ENCODE data around the gene PGLYRP1. TPM values are rescaled to one million over a fixed set of nuclear protein-coding genes. Genes with fewer than 3 reads are reported as not detected.

The PGLYRP1 gene
- polyA plus RNA-seq, 3 donors: 0.45 to 0.85 (median 0.70) TPM

DNA sequence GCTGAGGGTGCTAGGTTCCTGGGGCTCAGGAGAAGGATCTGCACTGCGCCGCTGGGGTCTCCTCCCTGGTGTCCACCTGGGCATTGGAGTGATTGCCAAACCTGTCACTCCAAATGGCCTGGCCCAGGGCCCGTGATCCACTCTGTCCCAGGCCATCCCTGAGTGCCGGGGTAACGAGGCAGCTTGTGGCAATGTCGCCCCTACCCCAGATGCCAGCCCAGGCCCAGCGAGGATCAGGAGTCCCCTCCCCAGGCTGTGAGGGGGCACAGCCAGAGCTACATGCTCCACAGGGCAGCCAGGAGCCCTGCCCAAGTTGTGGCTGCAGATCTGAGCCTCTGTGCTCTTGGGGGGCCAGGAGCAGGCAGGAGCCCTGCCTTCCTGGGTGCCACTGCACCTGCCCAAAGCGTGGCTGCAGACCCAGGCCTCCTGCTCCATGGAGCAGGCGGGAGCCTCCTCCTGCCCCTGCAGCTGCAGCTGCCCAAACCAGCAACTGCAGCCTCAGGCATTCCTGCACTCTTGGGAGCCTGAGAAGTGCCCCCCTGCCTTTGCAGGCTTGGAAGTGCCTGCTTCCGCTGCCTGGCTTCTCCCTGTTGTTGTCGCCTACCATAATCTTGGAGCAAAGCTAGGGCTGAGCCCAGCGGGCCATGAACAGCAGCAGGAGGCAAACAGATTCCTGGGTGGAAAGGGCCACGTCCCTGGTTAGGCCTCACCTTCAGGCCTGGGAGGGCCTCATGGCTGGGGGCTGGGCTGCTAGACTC is 13.3 kb upstream of the PGLYRP1 start:
- DNase-seq (ENCODE audit: extremely low read depth in 1 of 11, low read depth in 9 of 11, low spot score in 4 of 11): no peak

DNA sequence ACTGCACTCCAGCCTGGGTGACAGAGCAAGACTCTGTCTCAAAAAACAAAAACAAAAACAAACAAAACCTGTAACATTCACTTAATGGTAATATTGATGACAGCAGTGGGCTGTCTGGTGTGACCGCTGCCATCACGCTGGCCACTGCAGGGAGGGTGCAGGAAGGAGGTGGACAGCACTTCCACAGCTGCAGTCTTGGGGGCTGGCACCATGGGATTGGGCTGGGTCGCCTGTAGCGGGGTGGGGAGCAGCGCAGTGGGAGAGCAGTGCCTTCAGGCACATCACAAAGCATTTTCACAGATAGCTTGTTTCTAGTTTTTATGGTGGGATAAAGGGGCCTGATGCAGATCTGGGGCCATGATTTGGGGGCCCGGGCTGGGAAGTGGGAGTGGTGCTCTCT is 12.7 kb upstream of the PGLYRP1 start:
- no peak for DNase-seq (ENCODE audit: extremely low read depth in 1 of 11, low read depth in 9 of 11, low spot score in 4 of 11)

DNA sequence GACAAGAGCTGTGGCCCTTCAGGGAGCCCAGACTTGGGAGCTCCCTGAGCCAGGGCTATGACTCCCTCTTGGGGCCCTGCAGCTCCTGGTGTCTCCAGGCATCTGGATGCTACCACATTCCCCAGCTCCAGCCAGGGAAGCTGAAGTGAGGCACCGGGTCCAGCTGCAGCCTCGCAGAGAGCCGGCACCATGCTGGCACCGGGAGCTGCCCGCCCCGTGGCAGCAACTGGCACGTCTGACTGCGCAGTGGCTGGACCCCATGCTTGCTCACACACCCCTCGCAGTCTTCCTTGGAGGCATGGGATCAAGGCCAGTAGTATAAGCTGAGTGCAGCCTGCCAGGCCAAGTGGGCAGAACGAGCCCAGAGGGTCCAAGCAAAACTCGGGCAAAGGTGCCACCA is 10.5 kb upstream of the PGLYRP1 start:
- DNase-seq (ENCODE audit: extremely low read depth in 1 of 11, low read depth in 9 of 11, low spot score in 4 of 11): no peak

DNA sequence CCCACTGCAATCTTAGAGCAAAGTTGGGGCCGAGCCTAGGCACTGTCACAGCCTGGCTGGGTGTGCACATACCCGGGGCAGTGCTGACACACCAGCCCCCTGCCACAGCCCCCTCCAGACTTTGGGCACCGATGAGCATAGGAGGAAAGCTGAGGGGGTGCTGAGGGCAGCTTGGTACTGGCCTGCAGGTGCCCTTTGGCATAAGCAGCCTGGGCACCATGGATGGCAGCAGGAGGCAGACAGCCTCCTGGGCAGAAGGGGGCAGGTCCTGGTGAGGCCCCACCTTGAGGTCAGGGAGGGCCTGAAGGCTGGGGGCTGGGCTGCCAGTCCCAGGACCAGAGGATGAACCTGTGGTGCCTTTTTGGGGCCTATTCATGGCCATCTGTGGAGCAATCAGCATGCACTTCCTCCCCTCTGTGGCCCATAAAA is 9.8 kb upstream of the PGLYRP1 start:
- no peak for DNase-seq (ENCODE audit: extremely low read depth in 1 of 11, low read depth in 9 of 11, low spot score in 4 of 11)

DNA sequence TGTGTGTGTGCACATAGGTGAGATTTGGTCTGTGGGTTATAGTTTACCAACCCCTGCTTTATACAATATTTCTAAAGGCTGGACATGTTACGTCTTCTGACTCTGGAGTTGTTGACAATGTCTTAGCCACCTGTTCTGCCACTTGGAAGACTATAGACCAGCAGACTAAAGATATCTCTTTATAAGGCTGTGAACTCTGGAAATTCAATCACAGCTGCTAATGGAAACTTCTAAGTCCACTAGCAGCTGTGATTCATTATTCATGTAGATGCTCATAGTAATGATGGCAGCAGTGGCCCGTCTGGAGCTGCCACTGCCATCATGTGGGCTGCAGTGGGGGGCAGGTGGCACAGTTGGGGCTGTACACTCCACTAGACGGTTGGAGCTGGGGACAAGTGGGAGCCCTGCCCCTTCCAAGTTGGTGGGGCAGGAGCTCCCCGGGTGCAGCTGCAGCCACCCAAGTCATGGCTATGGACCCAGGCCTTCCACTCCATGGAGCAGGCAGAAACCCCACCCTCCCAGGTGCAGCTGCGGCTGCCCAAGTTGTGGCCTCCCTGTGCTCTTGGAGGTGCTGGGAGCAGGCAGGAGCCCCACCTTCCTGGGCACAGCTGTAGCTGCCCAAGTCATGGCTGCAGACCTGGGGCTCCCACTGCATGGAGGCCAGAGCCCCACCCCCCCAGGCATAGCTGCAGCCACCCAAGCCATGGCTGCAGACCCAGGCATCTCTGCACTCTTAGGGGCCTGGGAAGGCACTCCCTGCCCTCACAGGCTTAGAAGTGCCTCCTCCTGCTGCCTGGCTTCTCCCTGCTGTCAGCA is 9.1 kb upstream of the PGLYRP1 start:
- no peak for DNase-seq (ENCODE audit: extremely low read depth in 1 of 11, low read depth in 9 of 11, low spot score in 4 of 11)

DNA sequence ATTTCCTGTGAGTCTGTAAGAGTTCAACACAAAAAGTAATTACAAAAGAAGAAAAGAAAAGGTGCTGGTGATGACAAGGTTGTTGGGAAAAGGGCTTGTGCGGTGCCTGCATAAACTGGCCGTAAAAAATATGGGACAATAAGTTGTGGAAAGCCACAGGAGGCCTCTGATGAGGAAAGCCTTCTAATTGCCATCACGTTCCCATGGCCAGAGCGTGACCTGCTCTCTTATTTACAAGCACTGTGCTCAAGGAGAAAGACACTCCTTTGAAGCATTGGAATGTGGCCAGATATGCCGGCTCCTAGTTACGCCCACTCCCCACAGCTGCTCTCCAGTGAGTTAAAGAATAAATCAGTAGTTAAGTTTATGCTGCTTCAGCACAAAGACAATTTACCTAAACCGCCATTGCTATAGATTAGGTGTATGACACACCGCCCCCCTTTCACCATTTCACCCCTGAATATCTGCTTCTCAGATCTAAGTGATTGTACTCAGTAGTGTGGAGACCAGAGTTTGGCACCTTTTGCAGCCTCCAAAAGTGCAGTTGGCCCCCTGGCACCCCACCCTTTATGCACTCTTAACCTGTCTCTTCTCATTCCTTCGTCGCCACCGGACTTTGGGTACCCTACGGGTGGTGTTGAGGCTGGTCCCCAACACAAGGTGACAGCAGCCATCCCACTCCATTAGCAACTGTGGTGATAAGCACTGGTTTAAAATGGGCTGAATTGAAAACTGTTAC is 8.1 kb upstream of the PGLYRP1 start:
- DNase-seq (ENCODE audit: extremely low read depth in 1 of 11, low read depth in 9 of 11, low spot score in 4 of 11): peak in 2 of 11 donors; percentile 25 to 36

DNA sequence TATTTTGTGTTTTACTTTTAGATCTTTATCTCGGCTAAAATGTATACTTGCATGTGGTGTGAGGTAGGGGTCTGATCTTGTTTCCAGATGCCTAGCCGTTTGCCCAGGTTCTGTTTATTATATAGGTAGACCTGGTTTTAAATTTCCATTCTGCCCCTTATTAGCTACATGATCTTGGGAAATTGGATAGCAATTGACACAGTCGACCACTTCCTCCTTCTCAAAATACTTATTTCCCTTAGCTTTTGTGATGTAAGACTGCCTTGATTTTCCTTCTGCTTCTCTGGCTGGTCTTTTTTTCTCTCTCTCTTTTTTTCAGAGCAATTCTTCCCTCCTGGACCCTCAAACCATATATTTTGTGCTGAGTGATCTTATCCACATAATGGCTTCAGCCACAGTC is 3.0 kb upstream of the PGLYRP1 start:
- DNase-seq (ENCODE audit: extremely low read depth in 1 of 11, low read depth in 9 of 11, low spot score in 4 of 11): no peak

DNA sequence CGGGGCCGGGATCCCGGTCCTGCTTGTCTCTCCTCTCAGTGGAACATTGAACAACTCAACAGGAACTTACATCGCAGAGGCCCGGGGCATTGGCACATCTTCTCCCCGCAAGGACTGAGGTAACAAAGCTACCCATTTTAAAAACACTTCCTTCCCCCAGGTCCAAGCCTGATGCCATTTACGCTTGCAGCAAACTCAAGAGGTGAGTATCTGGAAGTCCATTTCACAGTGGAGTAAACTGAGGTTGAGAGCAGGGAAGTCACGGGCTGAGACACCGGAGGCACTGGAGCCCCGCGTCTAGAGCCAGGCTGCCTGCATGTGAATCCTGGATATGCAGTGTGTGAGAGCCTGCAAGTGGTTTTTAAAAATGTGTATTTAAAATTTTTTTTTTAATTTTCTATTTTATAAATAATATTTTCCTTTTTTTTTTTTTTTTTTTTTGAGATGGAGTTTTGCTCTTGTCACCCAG is 492 bp upstream of the PGLYRP1 start:
- no peak for DNase-seq (ENCODE audit: extremely low read depth in 1 of 11, low read depth in 9 of 11, low spot score in 4 of 11)

DNA sequence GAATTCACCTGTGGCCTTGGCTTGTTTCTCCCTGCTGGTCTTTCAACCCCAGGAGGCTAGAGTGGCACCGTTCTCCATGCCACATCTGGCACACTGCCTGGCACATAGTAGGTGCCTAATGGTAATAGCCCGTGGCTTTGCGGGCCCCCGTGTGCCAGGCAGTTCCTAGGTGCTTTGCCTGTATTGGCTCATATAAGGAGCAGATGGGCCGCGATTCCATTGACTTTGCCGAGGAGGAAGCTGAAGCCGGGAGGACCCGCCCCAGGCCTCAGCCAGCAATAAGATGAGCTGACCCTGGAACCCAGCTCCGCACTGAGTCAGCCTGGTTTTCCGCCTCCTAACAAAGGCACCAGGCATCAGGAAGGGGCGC is 807 bp downstream of the PGLYRP1 start:
- no peak for DNase-seq (ENCODE audit: extremely low read depth in 1 of 11, low read depth in 9 of 11, low spot score in 4 of 11)

DNA sequence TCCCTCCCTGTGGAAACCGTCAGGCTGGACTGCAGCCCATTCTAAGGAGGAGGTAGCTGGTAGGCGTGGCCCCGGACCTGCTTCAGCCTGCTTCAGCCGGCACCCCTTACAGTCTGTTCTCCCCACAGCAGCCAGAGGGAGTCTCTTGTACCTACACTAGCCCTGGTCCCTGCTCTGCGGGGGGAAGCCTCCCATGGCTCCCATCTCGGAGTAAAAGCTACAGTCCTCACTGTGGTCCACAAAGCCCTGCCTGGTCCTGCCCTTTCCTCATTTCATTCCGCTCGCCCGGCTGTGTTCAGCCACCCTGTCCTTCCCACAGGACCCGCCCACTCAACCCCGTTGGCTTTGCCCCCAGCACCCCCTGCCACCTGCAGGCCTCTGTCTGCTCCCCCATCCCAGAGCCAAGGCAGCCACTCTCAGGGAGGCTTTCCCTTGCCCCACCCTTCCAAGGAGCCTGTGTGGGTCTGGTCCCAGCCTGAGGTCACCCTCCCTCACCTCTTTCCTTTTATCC is 1.3 kb downstream of the PGLYRP1 start:
- no peak for DNase-seq (ENCODE audit: extremely low read depth in 1 of 11, low read depth in 9 of 11, low spot score in 4 of 11)

DNA sequence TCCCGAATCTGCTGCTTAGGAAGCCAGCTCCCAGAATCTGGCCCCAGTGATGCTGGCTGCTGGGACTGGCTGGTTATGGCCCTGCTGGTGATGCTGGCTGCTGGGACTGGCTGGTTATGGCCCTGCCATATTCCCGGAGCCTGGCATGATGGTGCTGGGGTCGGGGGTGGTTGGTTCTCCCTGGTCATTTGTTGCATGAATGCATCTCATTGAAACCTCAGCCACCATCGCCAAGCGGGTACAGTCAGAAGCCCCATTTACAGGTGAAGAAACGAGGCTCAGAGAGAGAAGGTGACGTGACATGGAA is 2.1 kb downstream of the PGLYRP1 start:
- DNase-seq (ENCODE audit: extremely low read depth in 1 of 11, low read depth in 9 of 11, low spot score in 4 of 11): no peak

DNA sequence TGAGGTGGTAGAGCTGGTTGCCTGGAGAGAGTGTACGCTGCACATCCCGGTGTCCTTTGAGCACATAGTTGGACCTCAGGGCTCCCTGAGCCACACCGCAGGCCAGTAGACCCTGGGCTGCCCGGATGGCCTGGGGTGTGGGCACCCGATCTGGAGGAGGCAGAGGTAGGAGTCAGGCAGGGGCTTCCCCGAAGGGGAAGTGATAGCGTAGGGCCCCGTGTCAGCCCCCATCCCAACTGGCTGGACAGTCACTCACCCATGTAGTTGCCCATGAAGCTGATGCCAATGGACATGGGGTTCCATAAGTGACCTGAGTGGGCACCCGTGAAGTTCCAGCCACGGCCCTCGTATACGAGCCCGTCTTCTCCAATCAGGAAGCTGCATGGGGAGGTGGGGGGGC is 3.6 kb downstream of the PGLYRP1 start:
- DNase-seq (ENCODE audit: extremely low read depth in 1 of 11, low read depth in 9 of 11, low spot score in 4 of 11): no peak

DNA sequence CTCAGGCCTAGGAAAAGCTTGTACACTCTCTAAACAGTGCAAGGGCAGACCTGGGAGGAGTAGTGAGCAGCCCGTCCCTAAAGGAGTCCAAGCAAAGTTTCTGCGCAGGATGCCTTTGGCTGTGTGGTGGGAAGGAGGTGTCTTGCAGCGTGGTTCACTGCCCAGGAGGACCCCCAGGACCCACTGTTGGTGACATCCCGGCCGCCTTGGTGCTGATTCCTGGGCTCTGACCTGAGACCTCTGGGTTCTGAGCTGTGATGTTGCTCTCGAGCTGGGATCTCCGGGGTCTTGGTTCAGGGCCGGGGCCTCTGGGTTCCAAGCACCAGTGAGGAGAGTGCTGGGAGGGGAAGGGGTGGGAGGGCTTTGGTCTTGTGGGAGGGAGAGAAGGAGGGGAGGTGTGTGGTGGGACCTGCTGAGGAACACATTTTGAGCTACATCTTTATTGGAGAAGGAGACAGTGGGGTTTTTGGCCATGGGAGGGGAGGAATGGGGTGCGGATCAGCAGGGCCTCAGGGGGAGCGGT is 4.1 kb downstream of the PGLYRP1 start:
- DNase-seq (ENCODE audit: extremely low read depth in 1 of 11, low read depth in 9 of 11, low spot score in 4 of 11): no peak

DNA sequence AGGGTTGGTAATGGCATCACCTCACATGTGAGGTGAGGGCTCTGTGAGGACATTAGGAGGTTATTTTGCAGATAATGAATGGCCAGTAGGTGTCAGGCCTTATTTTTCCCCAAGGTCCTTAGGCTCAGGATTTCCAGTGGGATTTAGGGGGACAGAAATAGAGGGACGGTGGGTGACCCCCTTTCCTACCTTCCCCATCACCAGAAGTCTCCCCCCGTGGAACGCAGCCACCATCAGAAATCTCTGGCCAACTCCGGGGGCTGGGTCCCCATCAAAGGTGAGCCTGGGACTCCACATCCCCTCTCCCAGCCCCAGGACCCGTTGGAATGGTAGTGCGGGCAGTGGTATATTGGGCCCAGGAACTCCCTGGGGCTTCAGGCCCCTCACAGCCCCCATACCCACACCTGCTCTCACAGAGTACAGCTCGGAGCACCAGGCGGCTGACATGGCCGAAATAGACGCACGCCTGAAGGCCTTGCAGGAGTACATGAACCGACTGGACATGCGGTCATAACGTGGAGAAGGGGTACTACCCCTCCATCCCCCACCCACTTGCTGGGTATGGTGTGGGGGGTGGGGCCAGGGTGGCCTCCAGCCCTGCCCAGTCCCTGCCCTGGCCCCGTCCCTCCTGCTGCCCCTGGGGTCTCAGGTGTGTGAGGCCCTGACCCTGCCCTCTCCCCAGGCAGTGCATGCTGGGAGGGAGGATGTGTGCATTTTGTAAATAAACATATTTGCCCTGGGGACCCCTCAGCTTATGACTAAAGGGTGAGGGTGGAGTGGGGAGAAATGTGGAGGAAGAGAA is 4.8 kb downstream of the PGLYRP1 start:
- DNase-seq (ENCODE audit: extremely low read depth in 1 of 11, low read depth in 9 of 11, low spot score in 4 of 11): no peak

DNA sequence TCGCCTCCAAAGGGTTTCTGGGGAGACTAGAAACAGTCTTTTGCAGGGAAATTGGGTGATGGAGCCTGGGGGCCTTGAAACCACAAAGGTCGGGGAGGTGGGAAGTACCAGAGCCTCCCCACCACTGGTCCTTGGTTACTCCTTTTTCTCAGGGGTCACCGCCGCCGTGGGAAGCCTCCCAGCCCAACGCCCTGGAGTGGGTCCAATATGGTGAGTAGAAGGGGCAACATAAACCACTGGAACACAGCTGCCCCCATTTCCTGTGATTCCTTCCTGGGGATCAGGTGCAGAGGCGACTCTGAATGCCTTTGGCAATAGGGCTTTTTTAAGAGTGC is 5.8 kb downstream of the PGLYRP1 start:
- no peak for DNase-seq (ENCODE audit: extremely low read depth in 1 of 11, low read depth in 9 of 11, low spot score in 4 of 11)

DNA sequence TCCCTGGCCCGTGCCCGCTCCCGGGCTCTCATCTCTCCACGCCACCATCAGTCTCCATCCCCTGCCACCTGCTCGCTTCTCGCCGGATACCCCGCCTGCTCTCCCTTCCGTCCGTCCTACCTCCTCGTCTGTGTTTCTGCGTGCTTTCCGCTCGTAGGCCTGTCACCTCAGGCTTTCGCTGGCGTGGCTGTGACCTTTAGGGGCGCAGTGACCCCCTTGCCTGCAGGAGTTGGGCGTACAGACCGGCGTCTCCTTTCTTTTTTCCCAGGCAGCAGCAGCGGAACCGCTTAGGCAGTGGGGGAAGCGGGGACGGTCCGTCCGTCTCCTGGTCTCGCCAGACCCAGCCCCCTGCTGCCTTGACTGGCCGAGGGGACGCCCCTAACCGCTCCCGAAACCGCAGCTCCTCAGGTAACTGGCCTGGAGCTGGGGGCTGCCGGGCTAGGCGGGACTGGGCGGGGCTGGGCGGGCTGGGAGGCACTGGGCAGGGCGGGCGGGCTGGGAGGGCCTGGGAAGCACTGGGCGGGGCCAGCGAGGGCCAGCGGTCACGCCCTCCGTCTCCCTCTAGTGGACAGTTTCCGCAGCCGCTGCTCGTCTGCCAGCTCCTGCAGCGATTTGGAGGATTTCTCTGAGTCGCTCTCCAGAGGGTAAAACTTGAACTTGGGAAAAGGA is 6.3 kb downstream of the PGLYRP1 start:
- DNase-seq (ENCODE audit: extremely low read depth in 1 of 11, low read depth in 9 of 11, low spot score in 4 of 11): peak in 9 of 11 donors; percentile 61 to 79 (median 70)

DNA sequence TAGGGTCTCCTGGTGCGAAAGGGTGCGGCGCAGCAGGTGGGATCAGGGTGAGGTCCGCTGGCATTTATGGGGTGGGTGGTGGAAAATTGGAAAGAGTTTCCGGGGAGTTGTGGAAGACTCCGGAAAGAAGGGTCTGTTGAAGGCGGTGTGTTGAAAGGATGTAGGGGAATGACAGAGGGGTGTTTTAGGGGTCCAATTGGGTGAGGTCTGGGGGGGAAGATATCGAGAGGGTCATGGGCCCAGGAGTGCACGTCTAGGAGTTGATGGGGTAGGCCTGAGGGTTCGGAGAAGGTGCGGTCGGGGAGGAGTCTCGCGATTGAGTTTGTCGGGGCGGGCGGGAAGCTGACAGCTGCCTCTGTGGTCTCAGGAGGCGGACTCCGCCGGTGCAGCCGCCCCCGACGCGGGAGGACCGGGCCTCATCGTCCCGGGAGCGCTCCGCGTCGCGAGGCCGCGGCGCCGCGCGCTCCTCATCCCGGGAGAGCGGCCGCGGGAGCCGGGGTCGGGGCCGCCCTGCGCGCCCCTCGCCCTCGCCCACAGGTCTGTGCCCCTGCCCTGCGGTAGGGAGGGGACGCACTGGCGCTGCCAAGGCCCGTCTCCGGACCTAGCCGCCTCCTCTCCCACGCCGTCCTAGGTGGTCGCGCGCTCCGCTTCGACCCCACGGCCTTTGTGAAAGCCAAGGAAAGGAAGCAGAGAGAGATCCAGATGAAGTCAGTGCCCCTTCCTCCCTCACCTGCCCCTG is 7.0 kb downstream of the PGLYRP1 start:
- DNase-seq (ENCODE audit: extremely low read depth in 1 of 11, low read depth in 9 of 11, low spot score in 4 of 11): no peak
